PC-9 (cell line): ENCODE data around the gene NRSN1. TPM values are rescaled to one million over a fixed set of nuclear protein-coding genes. Genes with fewer than 3 reads are reported as not detected.

ENCODE experiments used
- BruUV-seq: library from RNA; stranded (reverse); fragments of 400-500 nt; replicated peaks from 2 replicates; lab custom pipeline; 2021; lab: Mats Ljungman, UMichigan
- CTCF ChIA-PET: fragments of 300-600 bp; sonication (Branson Sonifier 250); formaldehyde crosslinking; loops from one replicate; lab custom pipeline; 2022; ENCODE audit warnings: antibody characterized with exemption; lab: Charles Lee
- POLR2A ChIA-PET: fragments of 300-600 bp; sonication (Branson Sonifier 250); formaldehyde crosslinking; loops from one replicate; lab custom pipeline; 2022; ENCODE audit warnings: antibody characterized with exemption; ENCODE audit not compliant: unreplicated experiment; lab: Charles Lee
- DNase-seq, 2 experiments: peaks; one replicate each; pipeline versions ENCODE4 v3.0.0 to v3.0.0-alpha.2; 2015 to 2022; ENCODE audit warnings: mixed read lengths in 1 of 2
- H2AFZ ChIP-seq: fragments of 200-600 bp; sonication (generic); 2 replicates; pipeline ENCODE4 v1.8.1; 2017; ENCODE audit warnings: antibody characterized with exemption
- H3F3A ChIP-seq: fragments of 200-600 bp; sonication (generic); 2 replicates; pipeline ENCODE4 v1.8.1; 2017; ENCODE audit warnings: antibody characterized with exemption, mild to moderate bottlenecking, low read depth; ENCODE audit not compliant: insufficient read depth
- H3K27ac ChIP-seq: fragments of 200-600 bp; sonication (generic); 2 replicates; pipeline ENCODE4 v1.6.1; 2016; ENCODE audit warnings: mixed run types
- H3K27me3 ChIP-seq: fragments of 200-600 bp; sonication (generic); 2 replicates; pipeline ENCODE4 v1.6.1; 2016; ENCODE audit warnings: low read depth, mixed run types; ENCODE audit not compliant: insufficient read depth
- H3K36me3 ChIP-seq: fragments of 200-600 bp; sonication (generic); 2 replicates; pipeline ENCODE4 v1.6.1; 2016; ENCODE audit warnings: low read depth, mixed run types
- H3K4me1 ChIP-seq: fragments of 200-600 bp; sonication (generic); replicated peaks from 2 replicates; pipeline ENCODE4 v1.6.1; 2016; ENCODE audit warnings: mixed run types; ENCODE audit not compliant: insufficient read depth
- H3K4me2 ChIP-seq: fragments of 200-600 bp; sonication (generic); 2 replicates; pipeline ENCODE4 v1.6.1; 2017; ENCODE audit warnings: mixed run types
- H3K4me3 ChIP-seq: fragments of 200-600 bp; sonication (generic); 2 replicates; pipeline ENCODE4 v1.6.1; 2016; ENCODE audit warnings: mixed run types
- H3K79me2 ChIP-seq: fragments of 200-600 bp; sonication (generic); 2 replicates; pipeline ENCODE4 v1.6.1; 2017; ENCODE audit warnings: low read depth, mixed run types
- H3K9me2 ChIP-seq: fragments of 200-600 bp; sonication (generic); 2 replicates; pipeline ENCODE4 v1.8.1; 2017; ENCODE audit warnings: mild to moderate bottlenecking; ENCODE audit not compliant: insufficient read depth
- H3K9me3 ChIP-seq: fragments of 200-600 bp; sonication (generic); 2 replicates; pipeline ENCODE4 v1.8.1; 2016; ENCODE audit warnings: low read depth; ENCODE audit not compliant: insufficient read depth
- H4K20me1 ChIP-seq: fragments of 200-600 bp; sonication (generic); 2 replicates; pipeline ENCODE4 v1.8.1; 2017; ENCODE audit not compliant: insufficient read depth
- EZH2 ChIP-seq: fragments of 200-600 bp; sonication (generic); IDR thresholded peaks from 2 replicates; pipeline ENCODE4 v1.8.0; 2017; ENCODE audit warnings: antibody characterized with exemption, low read depth
- intact Hi-C: fragments of 100-400 bp; cut with micrococcal nuclease; formaldehyde crosslinking; loops from one replicate; pipeline ENCODE4 v1.10.0; 2022; ENCODE audit not compliant: unreplicated experiment
- total RNA-seq: library from RNA; stranded (reverse); gene quantifications from 2 replicates; pipeline ENCODE4 v1.2.3, GENCODE V29; 2021
- TF ChIP-seq, protein P1 (sequence below): fragments of 200-600 bp; sonication (generic); conservative IDR thresholded peaks from 2 replicates; pipeline ENCODE4 v1.6.1; 2017; ENCODE audit warnings: mixed run types, antibody characterized with exemption, mild to moderate bottlenecking, moderate library complexity

The NRSN1 gene
- total RNA-seq, 1 experiment from 2014 or later, result not detected

DNA sequence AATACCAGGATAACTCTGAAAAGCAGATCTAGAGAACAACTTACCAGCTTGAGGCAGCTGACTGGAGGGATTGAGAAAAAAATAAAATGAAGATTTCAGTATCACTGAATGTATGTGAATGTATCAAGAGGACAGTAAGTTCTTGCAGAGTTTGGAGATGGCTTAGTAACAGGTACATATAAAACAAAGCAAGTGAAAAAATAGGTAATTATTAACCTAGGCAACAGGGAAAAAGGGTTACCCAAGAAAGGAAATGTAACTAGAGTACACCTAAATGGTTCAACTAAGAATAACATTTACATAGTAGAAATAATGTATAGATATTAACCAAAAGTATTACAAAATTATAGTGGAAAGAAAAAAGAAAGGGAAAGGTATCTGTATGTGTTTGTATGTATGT is 67.3 kb downstream of the NRSN1 start:
- H3K4me2 ChIP-seq, result no peak overlapping the region
- DNase-seq, result no peak
- POLR2A ChIA-PET, result no interaction called here

DNA sequence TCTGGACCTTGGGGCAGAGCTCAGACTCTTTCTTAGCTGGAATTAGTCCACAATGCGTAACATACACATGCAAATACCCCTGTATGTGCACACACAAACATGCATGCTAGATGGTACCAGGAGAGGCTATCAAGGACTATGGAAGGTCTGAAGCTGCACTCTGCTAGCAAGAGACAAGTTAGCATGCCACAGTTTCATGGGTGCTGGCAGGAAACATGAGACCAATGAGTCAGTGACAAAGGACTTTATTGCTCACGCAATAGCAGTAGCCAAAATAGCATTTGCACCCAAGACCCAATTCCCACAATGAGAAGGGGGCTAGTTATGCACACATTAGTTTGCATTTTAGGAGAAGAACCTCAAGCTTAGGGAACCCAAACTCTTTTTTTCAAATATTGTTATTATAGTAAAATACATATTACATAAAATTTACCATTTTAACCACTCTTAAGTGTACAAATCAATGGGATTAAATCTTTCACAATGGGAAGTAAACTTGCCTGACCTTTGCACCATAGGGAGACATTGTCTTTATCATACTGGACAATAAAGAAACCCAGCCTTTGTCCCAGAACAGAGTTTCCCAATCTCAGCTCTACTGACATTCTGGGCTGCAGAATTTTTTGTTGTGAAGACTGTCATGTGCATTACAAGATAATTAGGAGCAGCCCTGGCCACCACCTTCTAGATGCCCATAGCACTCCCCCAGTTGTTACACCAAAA is 69.1 kb downstream of the NRSN1 start:
- POLR2A ChIA-PET, result no interaction called here
- H4K20me1 ChIP-seq, result no peaks in the 10 kb centered on the region

More for the DNA sequence above, 67.3 kb downstream of the NRSN1 start:
- Histone ChIP-seq H4K20me1 (no peaks in the 10 kb centered on the region), H2AFZ (no peak overlapping the region), H3K9me2 (no peaks in the 10 kb centered on the region), H3K4me1 (no peaks in the 10 kb centered on the region), H3F3A (no peaks in the 10 kb centered on the region), H3K79me2 (no peaks in the 10 kb centered on the region), H3K9me3 (no peaks in the 10 kb centered on the region), H3K27ac (no peak overlapping the region), H3K27me3 (no peaks in the 10 kb centered on the region), H3K36me3 (no peaks in the 10 kb centered on the region), H3K4me3 (no peak overlapping the region)
- intact Hi-C loops, result no loop called here
- CTCF ChIA-PET, result no interaction called here
- no peak for TF ChIP-seq EZH2
- TF ChIP-seq, protein P1, sequence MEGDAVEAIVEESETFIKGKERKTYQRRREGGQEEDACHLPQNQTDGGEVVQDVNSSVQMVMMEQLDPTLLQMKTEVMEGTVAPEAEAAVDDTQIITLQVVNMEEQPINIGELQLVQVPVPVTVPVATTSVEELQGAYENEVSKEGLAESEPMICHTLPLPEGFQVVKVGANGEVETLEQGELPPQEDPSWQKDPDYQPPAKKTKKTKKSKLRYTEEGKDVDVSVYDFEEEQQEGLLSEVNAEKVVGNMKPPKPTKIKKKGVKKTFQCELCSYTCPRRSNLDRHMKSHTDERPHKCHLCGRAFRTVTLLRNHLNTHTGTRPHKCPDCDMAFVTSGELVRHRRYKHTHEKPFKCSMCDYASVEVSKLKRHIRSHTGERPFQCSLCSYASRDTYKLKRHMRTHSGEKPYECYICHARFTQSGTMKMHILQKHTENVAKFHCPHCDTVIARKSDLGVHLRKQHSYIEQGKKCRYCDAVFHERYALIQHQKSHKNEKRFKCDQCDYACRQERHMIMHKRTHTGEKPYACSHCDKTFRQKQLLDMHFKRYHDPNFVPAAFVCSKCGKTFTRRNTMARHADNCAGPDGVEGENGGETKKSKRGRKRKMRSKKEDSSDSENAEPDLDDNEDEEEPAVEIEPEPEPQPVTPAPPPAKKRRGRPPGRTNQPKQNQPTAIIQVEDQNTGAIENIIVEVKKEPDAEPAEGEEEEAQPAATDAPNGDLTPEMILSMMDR, result no peak
- BruUV-seq, result no TSS peak

GRCh38 chr6:24195836-24196597 is 70.0 kb downstream of the NRSN1 start:
- no peak overlapping the region for H3K4me3 ChIP-seq

More for the DNA sequence above, 69.1 kb downstream of the NRSN1 start:
- Histone ChIP-seq H3K4me3 (no peak overlapping the region), H3K79me2 (no peaks in the 10 kb centered on the region), H3F3A (no peaks in the 10 kb centered on the region), H3K27me3 (no peaks in the 10 kb centered on the region), H3K36me3 (no peaks in the 10 kb centered on the region), H3K27ac (no peak overlapping the region), H3K4me2 (no peak overlapping the region), H3K4me1 (no peaks in the 10 kb centered on the region), H3K9me3 (no peaks in the 10 kb centered on the region), H2AFZ (no peak overlapping the region), H3K9me2 (no peaks in the 10 kb centered on the region)
- BruUV-seq, result no TSS peak
- TF ChIP-seq, protein P1, result no peak
- TF ChIP-seq EZH2, result no peak
- intact Hi-C loops, result no loop called here
- CTCF ChIA-PET, result no interaction called here
- no peak for DNase-seq

More at GRCh38 chr6:24195836-24196597, 70.0 kb downstream of the NRSN1 start:
- Histone ChIP-seq H3K79me2 (no peaks in the 10 kb centered on the region), H3K36me3 (no peaks in the 10 kb centered on the region), H2AFZ (no peak overlapping the region), H3K4me1 (no peaks in the 10 kb centered on the region), H3K27me3 (no peaks in the 10 kb centered on the region), H4K20me1 (no peaks in the 10 kb centered on the region), H3K9me3 (no peaks in the 10 kb centered on the region), H3F3A (no peaks in the 10 kb centered on the region), H3K27ac (no peak overlapping the region), H3K9me2 (no peaks in the 10 kb centered on the region), H3K4me2 (no peak overlapping the region)
- DNase-seq, result no peak
- intact Hi-C loops, result no loop called here
- TF ChIP-seq, protein P1, result no peak
- TF ChIP-seq EZH2, result no peak
- ChIA-PET CTCF (interaction anchor here (0.7 kb wide), 1 partner anchor 74 kb away, joined by 3 read pairs; no protein-coding TSS in a partner anchor), POLR2A (no interaction called here)
- BruUV-seq, result no TSS peak

Other genes with a start within 250 kb of the NRSN1 start
- gene DCDC2, start 231.8 kb downstream of the NRSN1 start, total RNA-seq, result 4.2 and 5.6 TPM in 2 replicates